GM12878 (cell line): ENCODE results near the gene UHRF1. TPM values are rescaled to one million over a fixed set of nuclear protein-coding genes. Genes with fewer than 3 reads are reported as not detected.

Experiments
- ATAC-seq: fragments of 200-7000 bp; cut with Tn5 transposase; 3 replicates; pipeline ENCODE4 v1.9.1; 2020; ENCODE audit warnings: mild to moderate bottlenecking, moderate library complexity
- BruUV-seq: library from RNA; stranded (reverse); fragments of 400-500 nt; replicated peaks from 2 replicates; lab custom pipeline; 2021; lab: Mats Ljungman, UMichigan
- CTCF ChIA-PET: fragments of 300-600 bp; sonication (Branson Sonifier 250); formaldehyde crosslinking; extraction: SDS; loops from one replicate; lab custom pipeline; 2021; ENCODE audit warnings: inconsistent platforms; lab: Yijun Ruan, JAX
- POLR2A ChIA-PET: fragments of 350-600 bp; formaldehyde crosslinking; extraction: SDS; loops from one replicate; lab custom pipeline; 2021; ENCODE audit warnings: inconsistent platforms; lab: Charles Lee
- RAD21 ChIA-PET: fragments of 300-600 bp; sonication (Branson Sonifier 250); formaldehyde crosslinking; loops from one replicate; lab custom pipeline; 2023; ENCODE audit warnings: antibody characterized with exemption; ENCODE audit not compliant: unreplicated experiment; lab: Charles Lee
- SMC1A ChIA-PET: fragments of 300-600 bp; sonication (Branson Sonifier 250); formaldehyde crosslinking; loops from one replicate; lab custom pipeline; 2023; ENCODE audit not compliant: unreplicated experiment, uncharacterized antibody; lab: Charles Lee
- DNase-seq: peaks from one replicate; pipeline ENCODE4 v3.0.0-alpha.2; 2011; ENCODE audit warnings: low read depth, low spot score
- FAIRE-seq: peaks from 3 replicates; lab custom pipeline; 2011; peaks lifted over from hg19 to GRCh38; lab: Jason Lieb, UNC
- H2AFZ ChIP-seq: 2 replicates; pipeline ENCODE4 v1.6.0; 2011; ENCODE audit warnings: low read depth, low read length, control low read depth; ENCODE audit not compliant: control insufficient read depth
- H3K27ac ChIP-seq: 2 replicates; pipeline ENCODE4 v1.5.1; 2011; ENCODE audit warnings: control low read depth; ENCODE audit not compliant: control insufficient read depth, insufficient read depth
- H3K27me3 ChIP-seq, 2 experiments: replicated peaks in 1 of 2; 2 replicates each; pipeline versions ENCODE4 v1.6.0 to v1.6.1; 2011; ENCODE audit warnings: low read length in 1 of 2; ENCODE audit not compliant: control insufficient read depth in 2 of 2, insufficient read depth in 2 of 2
- H3K36me3 ChIP-seq, 2 experiments: 2 replicates each; pipeline ENCODE4 v1.5.1; 2011; ENCODE audit warnings: low read length in 1 of 2; ENCODE audit not compliant: control insufficient read depth in 2 of 2, insufficient read depth in 2 of 2
- H3K4me1 ChIP-seq: 2 replicates; pipeline ENCODE4 v1.6.1; 2011; ENCODE audit warnings: mild to moderate bottlenecking, low read length, moderate library complexity, mixed read lengths; ENCODE audit not compliant: control insufficient read depth, insufficient read depth
- H3K4me2 ChIP-seq: 2 replicates; pipeline ENCODE4 v1.6.0; 2011; ENCODE audit warnings: control low read depth; ENCODE audit not compliant: control insufficient read depth, insufficient read depth
- H3K4me3 ChIP-seq: fragments of 200-600 bp; sonication (generic); 2 replicates; pipeline ENCODE4 v1.5.1; 2016
- H3K79me2 ChIP-seq: 2 replicates; pipeline ENCODE4 v1.6.0; 2011; ENCODE audit warnings: low read length; ENCODE audit not compliant: control insufficient read depth, insufficient read depth
- H3K9ac ChIP-seq: 2 replicates; pipeline ENCODE4 v1.8.0; 2011; ENCODE audit warnings: low read length, control low read depth, mixed read lengths; ENCODE audit not compliant: control insufficient read depth, insufficient read depth
- H3K9me3 ChIP-seq: replicated peaks from 3 replicates; pipeline ENCODE4 v1.5.1; 2011; ENCODE audit warnings: mild to moderate bottlenecking, low read length; ENCODE audit not compliant: control insufficient read depth, insufficient read depth
- H4K20me1 ChIP-seq: 2 replicates; pipeline ENCODE4 v1.6.0; 2011; ENCODE audit not compliant: control insufficient read depth, insufficient read depth
- BMI1 ChIP-seq: fragments of 450-650 bp; IDR thresholded peaks from 2 replicates; pipeline ENCODE4 v1.6.1; 2016; ENCODE audit warnings: mild to moderate bottlenecking, moderate library complexity, borderline replicate concordance
- CHD2 ChIP-seq: IDR thresholded peaks from 2 replicates; pipeline ENCODE4 v1.6.1; 2011; ENCODE audit warnings: low read depth, low read length, improper control_type of control experiment, borderline replicate concordance
- E2F4 ChIP-seq: IDR thresholded peaks from 2 replicates; pipeline ENCODE4 v1.6.1; 2012; ENCODE audit warnings: low read depth, low read length, improper control_type of control experiment
- JUNB ChIP-seq: IDR thresholded peaks from 2 replicates; pipeline ENCODE4 v1.6.1; 2016; ENCODE audit warnings: antibody characterized with exemption, mild to moderate bottlenecking
- NBN ChIP-seq: fragments of 450-650 bp; IDR thresholded peaks from 2 replicates; pipeline ENCODE4 v1.6.1; 2016
- PML ChIP-seq: IDR thresholded peaks from 2 replicates; pipeline ENCODE4 v1.6.1; 2012; ENCODE audit warnings: low read length, inconsistent platforms
- STAT1 ChIP-seq: fragments of 450-650 bp; conservative IDR thresholded peaks from 2 replicates; pipeline ENCODE4 v1.6.1; 2014; ENCODE audit warnings: antibody characterized with exemption, mild to moderate bottlenecking
- SUPT20H ChIP-seq: IDR thresholded peaks from 2 replicates; pipeline ENCODE4 v1.6.1; 2011; ENCODE audit warnings: low read depth, mild to moderate bottlenecking, low read length, moderate library complexity, borderline replicate concordance; ENCODE audit not compliant: control insufficient read depth
- USF1 ChIP-seq: IDR thresholded peaks from 2 replicates; pipeline ENCODE4 v1.6.1; 2011; ENCODE audit warnings: borderline replicate concordance, low read depth, mild to moderate bottlenecking, moderate library complexity, mixed read lengths, low read length; ENCODE audit not compliant: insufficient read depth; ENCODE audit errors: extremely low read length
- WGBS: methylation state at CpG from one replicate; pipeline ENCODE4 v1.1.6; 2016; ENCODE audit warnings: low lambda C conversion rate; ENCODE audit not compliant: insufficient replicate concordance, insufficient coverage; ENCODE audit errors: missing lambda C conversion rate; 5-methylcytosine and 5-hydroxymethylcytosine counted together
- in situ Hi-C: fragments of 300-500 bp; cut with MboI; formaldehyde crosslinking; loops from 9 replicates; pipeline ENCODE4 v1.14.3; 2018; ENCODE audit warnings: mixed read lengths
- intact Hi-C: fragments of 100-400 bp; cut with micrococcal nuclease; formaldehyde crosslinking; loops from one replicate; pipeline ENCODE4 v1.14.2; 2022; ENCODE audit not compliant: unreplicated experiment
- polyA plus RNA-seq, 11 experiments: library from polyadenylated mRNA; depleted of rRNA in 4 of 11; unstranded in 6 of 11; stranded (reverse) in 5 of 11; fragments of >200 nt; fragmentation: Nextera tagmentation in 4 of 11; fragmentation: Illumina TruSeq in 1 of 11; extraction: Ambion mirVana in 4 of 11; extraction: Trizol in 1 of 11; gene quantifications; 1 replicate in 1 of 11; 2 replicates in 10 of 11; pipeline versions ENCODE4 v1.2.1 to v1.2.3, GENCODE V29; 2011 to 2016; ENCODE audit warnings: inconsistent platforms in 2 of 11, missing spikeins in 2 of 11, low read depth in 1 of 11
- total RNA-seq, 4 experiments: library from RNA; depleted of rRNA in 3 of 4; stranded (reverse); fragments of >200 nt in 3 of 4; fragmentation: Illumina TruSeq in 1 of 4; extraction: Trizol in 1 of 4; gene quantifications; 2 replicates each; pipeline versions ENCODE4 v1.2.1 to v1.2.3, GENCODE V29; 2013 to 2021
- TF ChIP-seq, protein P1 (sequence below): IDR thresholded peaks from 2 replicates; pipeline ENCODE4 v1.6.1; 2012; ENCODE audit warnings: improper control_type of control experiment, low read depth, low read length; ENCODE audit not compliant: insufficient replicate concordance

Gene UHRF1
- total and polyA plus RNA-seq, 10 of the 15 experiments (the other 5 are each of a cell fraction or from before 2014, with no cell fraction given), result 13.0 to 109 (median 37.7) TPM

GRCh38 chr19:5006821-5007220 is 97.5 kb downstream of the UHRF1 start:
- intact Hi-C loops (no loop called here), in situ Hi-C loops (no loop called here)
- BruUV-seq, result no TSS peak
- Histone ChIP-seq H4K20me1 (peaks cover 9% of the 10 kb centered on the region), H3K27me3 (no peaks in the 10 kb centered on the region), H3K4me3 (no peak overlapping the region), H3K4me2 (no peak overlapping the region), H2AFZ (no peak overlapping the region), H3K36me3 (no peaks in the 10 kb centered on the region; a peak in 2 of 4 replicates), H3K9ac (no peak overlapping the region), H3K79me2 (peaks cover 28% of the 10 kb centered on the region), H3K27ac (no peak overlapping the region), H3K4me1 (no peaks in the 10 kb centered on the region), H3K9me3 (no peaks in the 10 kb centered on the region; the same call in 2 of the 3 replicates)
- WGBS, result 75% methylated on average over 13 of the region's 13 CpGs
- ChIA-PET SMC1A (no interaction called here), RAD21 (no interaction called here), CTCF (interaction anchor here (0.6 kb wide), 1 partner anchor 65 kb away, joined by 3 read pairs; no protein-coding TSS in a partner anchor), POLR2A (interaction anchor here (0.7 kb wide), 1 partner anchor 777 kb away, joined by 5 read pairs; no protein-coding TSS in a partner anchor)
- ATAC-seq, result no peak
- FAIRE-seq, result no peak
- TF ChIP-seq STAT1 (no peak), E2F4 (no peak), NBN (no peak), PML (no peak), BMI1 (no peak), CHD2 (no peak), USF1 (no peak), JUNB (no peak), SUPT20H (no peak)
- TF ChIP-seq, protein P1, sequence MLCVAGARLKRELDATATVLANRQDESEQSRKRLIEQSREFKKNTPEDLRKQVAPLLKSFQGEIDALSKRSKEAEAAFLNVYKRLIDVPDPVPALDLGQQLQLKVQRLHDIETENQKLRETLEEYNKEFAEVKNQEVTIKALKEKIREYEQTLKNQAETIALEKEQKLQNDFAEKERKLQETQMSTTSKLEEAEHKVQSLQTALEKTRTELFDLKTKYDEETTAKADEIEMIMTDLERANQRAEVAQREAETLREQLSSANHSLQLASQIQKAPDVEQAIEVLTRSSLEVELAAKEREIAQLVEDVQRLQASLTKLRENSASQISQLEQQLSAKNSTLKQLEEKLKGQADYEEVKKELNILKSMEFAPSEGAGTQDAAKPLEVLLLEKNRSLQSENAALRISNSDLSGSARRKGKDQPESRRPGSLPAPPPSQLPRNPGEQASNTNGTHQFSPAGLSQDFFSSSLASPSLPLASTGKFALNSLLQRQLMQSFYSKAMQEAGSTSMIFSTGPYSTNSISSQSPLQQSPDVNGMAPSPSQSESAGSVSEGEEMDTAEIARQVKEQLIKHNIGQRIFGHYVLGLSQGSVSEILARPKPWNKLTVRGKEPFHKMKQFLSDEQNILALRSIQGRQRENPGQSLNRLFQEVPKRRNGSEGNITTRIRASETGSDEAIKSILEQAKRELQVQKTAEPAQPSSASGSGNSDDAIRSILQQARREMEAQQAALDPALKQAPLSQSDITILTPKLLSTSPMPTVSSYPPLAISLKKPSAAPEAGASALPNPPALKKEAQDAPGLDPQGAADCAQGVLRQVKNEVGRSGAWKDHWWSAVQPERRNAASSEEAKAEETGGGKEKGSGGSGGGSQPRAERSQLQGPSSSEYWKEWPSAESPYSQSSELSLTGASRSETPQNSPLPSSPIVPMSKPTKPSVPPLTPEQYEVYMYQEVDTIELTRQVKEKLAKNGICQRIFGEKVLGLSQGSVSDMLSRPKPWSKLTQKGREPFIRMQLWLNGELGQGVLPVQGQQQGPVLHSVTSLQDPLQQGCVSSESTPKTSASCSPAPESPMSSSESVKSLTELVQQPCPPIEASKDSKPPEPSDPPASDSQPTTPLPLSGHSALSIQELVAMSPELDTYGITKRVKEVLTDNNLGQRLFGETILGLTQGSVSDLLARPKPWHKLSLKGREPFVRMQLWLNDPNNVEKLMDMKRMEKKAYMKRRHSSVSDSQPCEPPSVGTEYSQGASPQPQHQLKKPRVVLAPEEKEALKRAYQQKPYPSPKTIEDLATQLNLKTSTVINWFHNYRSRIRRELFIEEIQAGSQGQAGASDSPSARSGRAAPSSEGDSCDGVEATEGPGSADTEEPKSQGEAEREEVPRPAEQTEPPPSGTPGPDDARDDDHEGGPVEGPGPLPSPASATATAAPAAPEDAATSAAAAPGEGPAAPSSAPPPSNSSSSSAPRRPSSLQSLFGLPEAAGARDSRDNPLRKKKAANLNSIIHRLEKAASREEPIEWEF, result no peak
- DNase-seq, result no peak
